Measurements from ENCODE around the gene CENPX.

DNA sequence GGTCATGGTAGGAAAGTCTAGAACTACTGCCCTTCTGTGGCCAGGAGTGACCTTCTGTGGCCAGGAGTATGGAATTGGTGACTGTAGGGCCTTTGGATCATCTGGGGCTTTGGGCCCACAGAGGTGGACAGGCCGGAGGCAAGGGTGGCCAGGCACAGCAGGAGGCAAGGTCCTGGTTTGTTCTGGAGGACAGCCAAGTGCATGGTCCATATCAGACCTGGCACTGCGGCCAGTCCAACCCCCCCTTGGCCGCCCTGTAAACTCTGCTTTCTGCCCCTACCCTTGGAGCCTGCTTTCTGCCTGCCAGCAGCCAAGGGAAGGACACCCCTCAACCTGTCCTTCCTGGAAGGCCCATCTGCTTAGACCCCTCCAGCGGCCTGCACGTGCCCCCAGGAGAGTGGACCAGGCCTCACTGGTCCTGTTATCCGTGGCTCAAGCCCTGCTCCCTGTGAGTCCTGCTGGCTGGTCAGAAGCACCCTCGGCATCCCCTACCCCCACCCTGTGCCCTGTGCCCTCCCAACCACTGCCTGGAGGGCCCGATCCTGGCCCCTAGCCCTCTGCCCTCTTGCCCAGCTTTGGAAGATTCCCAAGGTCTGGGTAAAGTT is 17.1 kb upstream of the CENPX start:
- TF ChIP-seq, protein P1, sequence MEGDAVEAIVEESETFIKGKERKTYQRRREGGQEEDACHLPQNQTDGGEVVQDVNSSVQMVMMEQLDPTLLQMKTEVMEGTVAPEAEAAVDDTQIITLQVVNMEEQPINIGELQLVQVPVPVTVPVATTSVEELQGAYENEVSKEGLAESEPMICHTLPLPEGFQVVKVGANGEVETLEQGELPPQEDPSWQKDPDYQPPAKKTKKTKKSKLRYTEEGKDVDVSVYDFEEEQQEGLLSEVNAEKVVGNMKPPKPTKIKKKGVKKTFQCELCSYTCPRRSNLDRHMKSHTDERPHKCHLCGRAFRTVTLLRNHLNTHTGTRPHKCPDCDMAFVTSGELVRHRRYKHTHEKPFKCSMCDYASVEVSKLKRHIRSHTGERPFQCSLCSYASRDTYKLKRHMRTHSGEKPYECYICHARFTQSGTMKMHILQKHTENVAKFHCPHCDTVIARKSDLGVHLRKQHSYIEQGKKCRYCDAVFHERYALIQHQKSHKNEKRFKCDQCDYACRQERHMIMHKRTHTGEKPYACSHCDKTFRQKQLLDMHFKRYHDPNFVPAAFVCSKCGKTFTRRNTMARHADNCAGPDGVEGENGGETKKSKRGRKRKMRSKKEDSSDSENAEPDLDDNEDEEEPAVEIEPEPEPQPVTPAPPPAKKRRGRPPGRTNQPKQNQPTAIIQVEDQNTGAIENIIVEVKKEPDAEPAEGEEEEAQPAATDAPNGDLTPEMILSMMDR (IDR thresholded peaks at IDR 0.05), result no peak
- no peak for TF ChIP-seq POLR2A (IDR thresholded peaks at IDR 0.05)
